NOMO-1 (cell line): ENCODE measurements around the gene MIEN1.
A peak's percentile ranks its signal among the peaks of the same experiment; 100 is the strongest.
"Not testable (repeated sequence)": the region's sequence is repeated elsewhere in the genome, so short reads cannot be mapped to it uniquely, and the experiment has no call there.

Experiments used
- DNase-seq, 2 experiments: peaks; one replicate each; lab custom pipeline; 2025; ENCODE audit not compliant: unreplicated experiment in 2 of 2; lab: John Stamatoyannopoulos, UW

The MIEN1 gene

DNA sequence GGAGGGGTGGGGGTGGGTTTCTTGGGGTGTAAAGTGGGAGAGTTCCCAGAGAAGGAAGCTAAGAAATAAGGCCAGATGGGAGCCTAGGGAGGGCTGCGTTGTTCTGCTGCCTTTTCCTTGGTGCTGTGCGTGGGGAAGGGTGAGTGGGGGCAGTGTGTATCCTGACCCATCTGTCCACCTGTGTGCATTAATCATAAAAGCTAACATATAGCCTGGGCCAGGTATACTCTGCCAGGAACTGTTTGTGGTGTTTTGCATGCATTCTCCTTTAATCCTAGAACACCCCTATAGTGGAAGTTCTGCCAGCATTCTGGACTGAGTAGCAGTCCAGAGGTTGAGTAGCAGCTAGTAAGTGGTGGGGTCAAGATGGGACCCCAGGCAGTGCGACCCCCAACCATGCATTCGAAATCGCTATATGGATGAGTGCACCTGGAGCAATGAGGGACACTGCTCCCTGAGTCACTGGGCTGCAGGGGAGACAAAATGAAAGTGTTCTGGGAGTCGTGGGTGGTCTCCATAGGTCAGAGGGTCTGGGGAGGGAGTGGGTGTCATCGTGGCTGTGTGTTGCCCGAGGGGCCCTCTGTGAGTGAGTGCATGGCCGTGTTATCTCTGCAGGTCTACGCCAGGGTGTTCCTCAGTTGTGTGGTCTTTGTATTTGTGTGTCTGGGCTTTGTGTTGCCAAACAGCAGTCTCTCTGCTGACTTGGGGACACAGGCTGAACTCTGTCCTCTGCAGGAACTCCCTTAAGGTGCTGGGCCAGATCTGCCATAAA is 29.1 kb downstream of the MIEN1 start:
- DNase-seq = no peak

DNA sequence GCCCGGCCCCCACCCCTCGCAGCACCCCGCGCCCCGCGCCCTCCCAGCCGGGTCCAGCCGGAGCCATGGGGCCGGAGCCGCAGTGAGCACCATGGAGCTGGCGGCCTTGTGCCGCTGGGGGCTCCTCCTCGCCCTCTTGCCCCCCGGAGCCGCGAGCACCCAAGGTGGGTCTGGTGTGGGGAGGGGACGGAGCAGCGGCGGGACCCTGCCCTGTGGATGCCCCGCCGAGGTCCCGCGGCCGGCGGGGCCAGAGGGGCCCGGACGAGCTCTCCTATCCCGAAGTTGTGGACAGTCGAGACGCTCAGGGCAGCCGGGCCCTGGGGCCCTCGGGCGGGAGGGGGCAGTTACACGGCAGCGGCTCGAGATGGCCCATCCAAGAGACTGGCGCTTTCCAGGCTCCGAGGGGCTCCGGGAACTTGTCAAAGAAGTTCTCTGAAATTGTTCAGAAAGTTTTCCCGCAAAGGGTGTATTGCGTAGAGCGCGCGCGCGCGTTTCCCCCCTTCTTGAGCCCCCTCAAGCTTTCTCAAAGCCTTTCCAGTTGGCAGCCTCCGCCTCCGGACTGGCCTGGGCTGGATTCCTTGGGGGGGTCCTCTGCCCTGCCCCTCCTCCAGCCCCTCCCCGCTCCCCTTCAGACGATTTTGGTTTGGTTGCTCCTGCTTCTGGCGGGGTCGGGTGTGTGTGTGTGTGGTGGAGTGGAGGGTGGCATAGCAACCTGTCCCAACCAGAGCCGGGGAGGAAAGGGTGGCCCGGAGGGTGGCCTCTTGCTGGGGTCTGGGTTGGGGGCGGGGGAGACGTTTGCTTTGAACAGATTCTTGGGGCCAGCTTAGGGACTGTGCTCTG is 30.0 kb downstream of the MIEN1 start:
- no peak for DNase-seq

GRCh38 chr17:39699818-39700147 is 30.5 kb downstream of the MIEN1 start, which contains the start of gene ERBB2:
Gene ERBB2 (plus strand): TSS chr17:39700064. CDS start chr17:39700239, 175 bp downstream.
- DNase-seq = no peak

DNA sequence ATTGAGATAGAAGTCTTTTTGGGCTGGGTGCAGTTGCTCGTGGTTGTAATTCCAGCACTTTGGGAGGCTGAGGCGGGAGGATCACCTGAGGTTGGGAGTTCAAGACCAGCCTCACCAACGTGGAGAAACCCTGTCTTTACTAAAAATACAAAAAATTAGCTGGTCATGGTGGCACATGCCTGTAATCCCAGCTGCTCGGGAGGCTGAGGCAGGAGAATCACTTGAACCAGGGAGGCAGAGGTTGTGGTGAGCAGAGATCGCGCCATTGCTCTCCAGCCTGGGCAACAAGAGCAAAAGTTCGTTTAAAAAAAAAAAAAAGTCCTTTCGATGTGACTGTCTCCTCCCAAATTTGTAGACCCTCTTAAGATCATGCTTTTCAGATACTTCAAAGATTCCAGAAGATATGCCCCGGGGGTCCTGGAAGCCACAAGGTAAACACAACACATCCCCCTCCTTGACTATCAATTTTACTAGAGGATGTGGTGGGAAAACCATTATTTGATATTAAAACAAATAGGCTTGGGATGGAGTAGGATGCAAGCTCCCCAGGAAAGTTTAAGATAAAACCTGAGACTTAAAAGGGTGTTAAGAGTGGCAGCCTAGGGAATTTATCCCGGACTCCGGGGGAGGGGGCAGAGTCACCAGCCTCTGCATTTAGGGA is 31.0 kb downstream of the MIEN1 start:
- DNase-seq = not testable (repeated sequence)

- DNase-seq = no peak
Measured at GRCh38 chr17:39697961-39698360, 32.4 kb downstream of the MIEN1 start.

DNA sequence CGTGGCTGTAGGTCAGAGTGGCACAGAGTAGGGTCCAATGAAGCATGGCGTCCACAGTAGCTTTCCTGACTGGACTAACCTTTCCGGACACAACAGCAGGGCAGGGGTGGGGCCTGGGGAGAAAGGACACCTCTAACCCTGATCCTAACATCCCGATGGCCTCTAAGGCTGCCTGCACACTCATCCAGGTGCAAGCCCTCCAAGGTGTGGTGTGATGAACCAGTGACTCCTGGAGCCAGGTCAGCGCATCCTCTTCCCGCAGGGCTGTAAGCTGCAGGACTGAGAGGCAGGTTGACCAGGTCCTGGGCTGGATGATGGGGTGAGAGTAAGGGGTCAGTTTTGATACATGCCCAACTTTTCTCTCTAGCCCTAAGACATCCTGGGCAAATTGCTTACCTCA is 33.6 kb downstream of the MIEN1 start:
- DNase-seq = no peak

DNA sequence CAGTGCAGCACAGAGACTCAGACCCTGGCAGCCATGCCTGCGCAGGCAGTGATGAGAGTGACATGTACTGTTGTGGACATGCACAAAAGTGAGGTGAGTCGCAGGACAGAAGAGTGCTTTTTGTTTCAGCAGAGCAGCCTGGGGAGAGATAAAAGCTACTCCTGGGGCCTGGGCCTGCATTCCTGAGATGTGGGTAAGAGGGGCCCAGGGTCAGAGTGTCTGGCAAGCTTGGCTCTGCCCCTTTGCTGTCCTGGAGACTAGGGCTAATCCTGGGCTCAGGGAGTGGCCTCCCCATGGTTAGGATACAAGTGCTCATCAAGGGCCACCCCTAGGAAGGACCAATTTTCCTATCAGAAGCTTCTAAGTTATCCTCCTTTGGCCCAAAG is 35.2 kb downstream of the MIEN1 start:
- no peak for DNase-seq

DNA sequence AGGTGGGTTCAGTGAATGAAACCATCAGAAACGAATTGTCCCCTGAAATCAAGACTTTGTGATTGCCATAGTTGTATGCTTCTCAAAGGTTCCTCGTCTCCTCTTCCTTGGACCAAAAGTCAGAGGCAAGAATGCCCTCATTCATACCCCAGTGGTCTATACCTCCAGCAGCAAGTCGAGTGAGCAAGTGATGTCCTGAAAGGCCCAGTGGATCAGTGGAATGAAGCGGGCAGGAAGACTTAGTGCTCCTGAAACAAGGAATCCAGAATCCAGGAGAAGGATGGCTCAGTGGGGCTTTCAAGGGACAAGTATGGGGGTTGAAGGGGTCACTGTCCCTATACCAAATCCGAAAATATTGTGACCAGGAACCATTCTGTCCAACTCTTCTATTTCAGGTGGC is 35.7 kb downstream of the MIEN1 start:
- DNase-seq = no peak

GRCh38 chr17:39688945-39689344 is 41.4 kb downstream of the MIEN1 start:
- DNase-seq = no peak

- DNase-seq = no peak
Measured at GRCh38 chr17:39688475-39688835, 41.9 kb downstream of the MIEN1 start.

GRCh38 chr17:39687546-39688474 is 42.5 kb downstream of the MIEN1 start, which contains the start of gene PGAP3:
Gene PGAP3 (minus strand): TSS chr17:39688057. CDS start chr17:39688014, 43 bp downstream.
- DNase-seq = peak; percentile 72 to 79

DNA sequence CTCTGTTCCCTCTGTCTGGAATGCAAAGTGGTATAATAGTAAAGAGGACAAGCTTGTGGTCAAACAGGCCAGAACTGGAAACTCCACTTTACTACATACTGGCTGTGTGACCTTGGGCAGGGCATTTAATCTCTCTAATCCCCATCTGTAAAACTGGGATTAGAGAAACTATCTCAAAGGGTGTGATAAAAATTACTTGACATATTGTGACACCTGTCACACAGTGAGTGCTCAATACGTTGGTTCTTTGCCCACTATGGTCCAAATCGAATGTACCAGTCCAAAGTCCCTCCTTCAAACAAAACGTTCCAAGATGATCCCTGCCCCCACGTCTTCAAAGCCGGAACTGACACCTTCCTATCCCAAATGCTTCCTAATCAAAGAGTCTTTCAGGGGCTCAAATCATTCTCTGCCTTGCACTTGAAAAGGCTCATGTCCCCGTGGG is 43.2 kb downstream of the MIEN1 start:
- DNase-seq = no peak

- no peak for DNase-seq
Measured at GRCh38 chr17:39684369-39685192, 45.8 kb downstream of the MIEN1 start.

DNA sequence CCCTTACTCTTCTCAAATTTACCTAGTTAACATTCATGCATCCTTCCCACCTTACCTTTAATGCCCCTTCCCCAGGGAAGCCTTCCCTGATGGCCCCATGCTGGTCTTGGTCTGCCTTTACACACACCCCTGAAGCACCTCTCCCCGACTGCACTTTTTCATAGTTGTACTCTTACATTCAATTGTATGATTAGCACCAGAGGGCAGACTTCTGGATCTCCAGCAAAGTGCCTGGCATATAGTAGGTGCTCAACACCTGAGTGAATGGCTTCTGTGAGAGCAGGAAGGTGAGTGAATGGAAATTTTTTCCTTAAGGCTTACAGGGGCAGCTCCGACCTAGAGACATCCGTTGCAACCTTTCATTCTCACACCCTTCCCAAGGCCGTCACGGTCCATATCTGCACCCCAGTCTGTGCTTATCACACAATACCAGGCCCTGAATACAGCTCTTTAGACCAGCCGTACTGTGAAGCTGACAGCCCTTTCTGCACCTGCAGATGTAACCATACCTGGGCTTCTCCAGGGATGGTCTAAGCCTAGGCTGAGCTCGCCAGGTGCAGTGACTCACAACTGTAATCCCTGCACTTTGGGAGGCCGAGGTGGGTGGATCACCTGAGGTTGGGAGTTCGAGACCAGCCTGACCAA is 46.9 kb downstream of the MIEN1 start:
- DNase-seq = no peak

- DNase-seq = no peak
Measured at GRCh38 chr17:39679521-39680192, 50.7 kb downstream of the MIEN1 start.
